ENCODE results near the gene HOXD1. TPM values are rescaled to one million over a fixed set of nuclear protein-coding genes. Genes with fewer than 3 reads are reported as not detected.

The HOXD1 gene
- total RNA-seq, 2 donors from 2014 or later, result 4.0 to 8.3 TPM

- intact Hi-C loops (cut with DNase I), result no loop called here
- Histone ChIP-seq H3K9ac (ENCODE audit: low read depth in 2 of 2, low read length in 2 of 2) (no peak overlapping the region), H3K4me1 (peaks cover 8% of the 10 kb centered on the region), H3K4me3 (no peak overlapping the region), H3K27me3 (peaks cover 42% of the 10 kb centered on the region), H3K27ac (no peak overlapping the region), H3K36me3 (no peaks in the 10 kb centered on the region), H3K9me3 (no peaks in the 10 kb centered on the region)
- TF ChIP-seq CTCF (IDR thresholded peaks at IDR 0.05), result no peak
- DNase-seq, result no peak
These were observed 28.7 kb upstream of the HOXD1 start for GRCh38 chr2:176159663-176160250.

- peaks cover 8% of the 10 kb centered on the region for H3K4me1 ChIP-seq
- H3K27me3 ChIP-seq, result peaks cover 49% of the 10 kb centered on the region
- H3K36me3 ChIP-seq, result no peaks in the 10 kb centered on the region
- H3K4me3 ChIP-seq, result no peak overlapping the region
- no peak overlapping the region for H3K9ac ChIP-seq (ENCODE audit: low read depth in 2 of 2, low read length in 2 of 2)
- TF ChIP-seq CTCF (IDR thresholded peaks at IDR 0.05), result no peak
- no peaks in the 10 kb centered on the region for H3K9me3 ChIP-seq
- DNase-seq, result no peak
- H3K27ac ChIP-seq, result no peak overlapping the region
- intact Hi-C loops (cut with DNase I), result no loop called here
These were observed 28.1 kb upstream of the HOXD1 start for GRCh38 chr2:176160251-176160985.

- no peak overlapping the region for H3K4me3 ChIP-seq
- no peaks in the 10 kb centered on the region for H3K9me3 ChIP-seq
- intact Hi-C loops (cut with DNase I), result no loop called here
- peaks cover 8% of the 10 kb centered on the region for H3K4me1 ChIP-seq
- peaks cover 48% of the 10 kb centered on the region for H3K27me3 ChIP-seq
- H3K9ac ChIP-seq (ENCODE audit: low read depth in 2 of 2, low read length in 2 of 2), result no peak overlapping the region
- TF ChIP-seq CTCF (IDR thresholded peaks at IDR 0.05), result no peak
- DNase-seq, result no peak
- H3K27ac ChIP-seq, result no peak overlapping the region
- no peaks in the 10 kb centered on the region for H3K36me3 ChIP-seq
These were observed 27.3 kb upstream of the HOXD1 start for GRCh38 chr2:176160986-176161824.

- no peak overlapping the region for H3K4me3 ChIP-seq
- no peak overlapping the region for H3K27ac ChIP-seq
- H3K36me3 ChIP-seq, result no peaks in the 10 kb centered on the region
- DNase-seq, result no peak
- intact Hi-C loops (cut with DNase I), result no loop called here
- H3K4me1 ChIP-seq, result peaks cover 8% of the 10 kb centered on the region
- H3K9ac ChIP-seq (ENCODE audit: low read depth in 2 of 2, low read length in 2 of 2), result peak overlapping the region in 1 of 2 donors; percentile 19
- no peak for TF ChIP-seq CTCF (IDR thresholded peaks at IDR 0.05)
- H3K27me3 ChIP-seq, result peaks cover 44% of the 10 kb centered on the region
- H3K9me3 ChIP-seq, result no peaks in the 10 kb centered on the region
These were observed 26.4 kb upstream of the HOXD1 start for GRCh38 chr2:176161825-176162626.

Data from colonic mucosa (tissue), 4 donors.